Measurements from ENCODE around the gene GLIPR1L2. TPM values are rescaled to one million over a fixed set of nuclear protein-coding genes. Genes with fewer than 3 reads are reported as not detected.

The GLIPR1L2 gene
- total and polyA plus RNA-seq, 2 experiments from 2014 or later: 0.08 TPM; not detected in 1

- TF ChIP-seq, protein P1, sequence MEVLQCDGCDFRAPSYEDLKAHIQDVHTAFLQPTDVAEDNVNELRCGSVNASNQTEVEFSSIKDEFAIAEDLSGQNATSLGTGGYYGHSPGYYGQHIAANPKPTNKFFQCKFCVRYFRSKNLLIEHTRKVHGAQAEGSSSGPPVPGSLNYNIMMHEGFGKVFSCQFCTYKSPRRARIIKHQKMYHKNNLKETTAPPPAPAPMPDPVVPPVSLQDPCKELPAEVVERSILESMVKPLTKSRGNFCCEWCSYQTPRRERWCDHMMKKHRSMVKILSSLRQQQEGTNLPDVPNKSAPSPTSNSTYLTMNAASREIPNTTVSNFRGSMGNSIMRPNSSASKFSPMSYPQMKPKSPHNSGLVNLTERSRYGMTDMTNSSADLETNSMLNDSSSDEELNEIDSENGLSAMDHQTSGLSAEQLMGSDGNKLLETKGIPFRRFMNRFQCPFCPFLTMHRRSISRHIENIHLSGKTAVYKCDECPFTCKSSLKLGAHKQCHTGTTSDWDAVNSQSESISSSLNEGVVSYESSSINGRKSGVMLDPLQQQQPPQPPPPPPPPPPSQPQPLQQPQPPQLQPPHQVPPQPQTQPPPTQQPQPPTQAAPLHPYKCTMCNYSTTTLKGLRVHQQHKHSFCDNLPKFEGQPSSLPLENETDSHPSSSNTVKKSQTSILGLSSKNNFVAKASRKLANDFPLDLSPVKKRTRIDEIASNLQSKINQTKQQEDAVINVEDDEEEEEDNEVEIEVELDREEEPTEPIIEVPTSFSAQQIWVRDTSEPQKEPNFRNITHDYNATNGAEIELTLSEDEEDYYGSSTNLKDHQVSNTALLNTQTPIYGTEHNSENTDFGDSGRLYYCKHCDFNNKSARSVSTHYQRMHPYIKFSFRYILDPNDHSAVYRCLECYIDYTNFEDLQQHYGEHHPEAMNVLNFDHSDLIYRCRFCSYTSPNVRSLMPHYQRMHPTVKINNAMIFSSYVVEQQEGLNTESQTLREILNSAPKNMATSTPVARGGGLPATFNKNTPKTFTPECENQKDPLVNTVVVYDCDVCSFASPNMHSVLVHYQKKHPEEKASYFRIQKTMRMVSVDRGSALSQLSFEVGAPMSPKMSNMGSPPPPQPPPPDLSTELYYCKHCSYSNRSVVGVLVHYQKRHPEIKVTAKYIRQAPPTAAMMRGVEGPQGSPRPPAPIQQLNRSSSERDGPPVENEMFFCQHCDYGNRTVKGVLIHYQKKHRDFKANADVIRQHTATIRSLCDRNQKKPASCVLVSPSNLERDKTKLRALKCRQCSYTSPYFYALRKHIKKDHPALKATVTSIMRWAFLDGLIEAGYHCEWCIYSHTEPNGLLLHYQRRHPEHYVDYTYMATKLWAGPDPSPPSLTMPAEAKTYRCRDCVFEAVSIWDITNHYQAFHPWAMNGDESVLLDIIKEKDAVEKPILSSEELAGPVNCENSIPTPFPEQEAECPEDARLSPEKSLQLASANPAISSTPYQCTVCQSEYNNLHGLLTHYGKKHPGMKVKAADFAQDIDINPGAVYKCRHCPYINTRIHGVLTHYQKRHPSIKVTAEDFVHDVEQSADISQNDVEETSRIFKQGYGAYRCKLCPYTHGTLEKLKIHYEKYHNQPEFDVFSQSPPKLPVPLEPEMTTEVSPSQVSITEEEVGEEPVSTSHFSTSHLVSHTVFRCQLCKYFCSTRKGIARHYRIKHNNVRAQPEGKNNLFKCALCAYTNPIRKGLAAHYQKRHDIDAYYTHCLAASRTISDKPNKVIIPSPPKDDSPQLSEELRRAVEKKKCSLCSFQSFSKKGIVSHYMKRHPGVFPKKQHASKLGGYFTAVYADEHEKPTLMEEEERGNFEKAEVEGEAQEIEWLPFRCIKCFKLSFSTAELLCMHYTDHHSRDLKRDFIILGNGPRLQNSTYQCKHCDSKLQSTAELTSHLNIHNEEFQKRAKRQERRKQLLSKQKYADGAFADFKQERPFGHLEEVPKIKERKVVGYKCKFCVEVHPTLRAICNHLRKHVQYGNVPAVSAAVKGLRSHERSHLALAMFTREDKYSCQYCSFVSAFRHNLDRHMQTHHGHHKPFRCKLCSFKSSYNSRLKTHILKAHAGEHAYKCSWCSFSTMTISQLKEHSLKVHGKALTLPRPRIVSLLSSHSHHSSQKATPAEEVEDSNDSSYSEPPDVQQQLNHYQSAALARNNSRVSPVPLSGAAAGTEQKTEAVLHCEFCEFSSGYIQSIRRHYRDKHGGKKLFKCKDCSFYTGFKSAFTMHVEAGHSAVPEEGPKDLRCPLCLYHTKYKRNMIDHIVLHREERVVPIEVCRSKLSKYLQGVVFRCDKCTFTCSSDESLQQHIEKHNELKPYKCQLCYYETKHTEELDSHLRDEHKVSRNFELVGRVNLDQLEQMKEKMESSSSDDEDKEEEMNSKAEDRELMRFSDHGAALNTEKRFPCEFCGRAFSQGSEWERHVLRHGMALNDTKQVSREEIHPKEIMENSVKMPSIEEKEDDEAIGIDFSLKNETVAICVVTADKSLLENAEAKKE (CRISPR knock-in tag; IDR thresholded peaks at IDR 0.05): no peak
- TF ChIP-seq CTCF (conservative IDR thresholded peaks at IDR 0.05; ENCODE audit: low read depth in 2 of 2) (no peak), EZH2 (IDR thresholded peaks at IDR 0.05; ENCODE audit: low read depth, unreplicated experiment) (no peak), ZNF331 (CRISPR knock-in tag; IDR thresholded peaks at IDR 0.05; ENCODE audit: low read depth) (no peak), ZNF114 (CRISPR knock-in tag; IDR thresholded peaks at IDR 0.05) (no peak), EZH2phosphoT487 (IDR thresholded peaks at IDR 0.05; ENCODE audit: unreplicated experiment) (no peak), CREB1 (CRISPR knock-in tag; IDR thresholded peaks at IDR 0.05; ENCODE audit: low read depth) (no peak), POLR2AphosphoS5 (IDR thresholded peaks at IDR 0.05; ENCODE audit: low read depth) (no peak)
These were observed 1.2 kb upstream of the GLIPR1L2 start (continued) for GRCh38 chr12:75389706-75390105.

All from GM23338 (cell line).